ENCODE measurements around the gene ADAR.

Gene ADAR

GRCh38 chr1:154557248-154557938 is 50.6 kb downstream of the ADAR start:
- no peak for DNase-seq (ENCODE audit: low read depth in 2 of 2)

GRCh38 chr1:154556422-154556821 is 51.6 kb downstream of the ADAR start:
- no peak for DNase-seq (ENCODE audit: low read depth in 2 of 2)

- no peak for DNase-seq (ENCODE audit: low read depth in 2 of 2)
These were observed 54.6 kb downstream of the ADAR start for GRCh38 chr1:154553056-154554030.

- DNase-seq (ENCODE audit: low read depth in 2 of 2) = no peak
These were observed 56.0 kb downstream of the ADAR start for GRCh38 chr1:154552036-154552435.

- no peak for DNase-seq (ENCODE audit: low read depth in 2 of 2)
These were observed 56.5 kb downstream of the ADAR start for GRCh38 chr1:154551474-154551873.

- no peak for DNase-seq (ENCODE audit: low read depth in 2 of 2)
These were observed 57.3 kb downstream of the ADAR start for GRCh38 chr1:154550657-154551056.

- no peak for DNase-seq (ENCODE audit: low read depth in 2 of 2)
These were observed 57.9 kb downstream of the ADAR start for GRCh38 chr1:154550070-154550469.

- DNase-seq (ENCODE audit: low read depth in 2 of 2) = no peak
These were observed 58.7 kb downstream of the ADAR start for GRCh38 chr1:154549202-154549770.

GRCh38 chr1:154548028-154548427 is 60.0 kb downstream of the ADAR start:
- DNase-seq (ENCODE audit: low read depth in 2 of 2) = no peak

- no peak for DNase-seq (ENCODE audit: low read depth in 2 of 2)
These were observed 60.8 kb downstream of the ADAR start for GRCh38 chr1:154547105-154547732.

GRCh38 chr1:154546264-154547063 is 61.5 kb downstream of the ADAR start:
- peak; percentile 35 to 37 for DNase-seq (ENCODE audit: low read depth in 2 of 2)

GRCh38 chr1:154541231-154541630 is 66.8 kb downstream of the ADAR start:
- no peak for DNase-seq (ENCODE audit: low read depth in 2 of 2)

GRCh38 chr1:154539486-154540483 is 68.2 kb downstream of the ADAR start:
- no peak for DNase-seq (ENCODE audit: low read depth in 2 of 2)

GRCh38 chr1:154536570-154536969 is 71.4 kb downstream of the ADAR start:
- DNase-seq (ENCODE audit: low read depth in 2 of 2) = no peak

- DNase-seq (ENCODE audit: low read depth in 2 of 2) = no peak
These were observed 73.8 kb downstream of the ADAR start for GRCh38 chr1:154533952-154534844.

All from activated CD4-positive, alpha-beta T cell treated with anti-CD3 and anti-CD28 coated beads for 24 hours (primary cell).